Frontal cortex (tissue), 4 donors: ENCODE data around the gene MAD1L1. TPM values are rescaled to one million over a fixed set of nuclear protein-coding genes. Genes with fewer than 3 reads are reported as not detected.

Experiments used
- DNase-seq, 2 donors: peaks; one replicate each; pipeline ENCODE4 v3.0.0; 2012; ENCODE audit warnings: low spot score in 2 of 2
- FAIRE-seq: peaks from 2 replicates; lab custom pipeline; 2012; peaks lifted over from hg19 to GRCh38; lab: Jason Lieb, UNC
- total RNA-seq: library from RNA; depleted of rRNA; stranded (reverse); fragments of >200 nt; gene quantifications from one replicate; pipeline ENCODE4 v1.2.3, GENCODE V29; 2014
- donor health status: control.
- donor health status: control.
- donor health status: control.

MAD1L1 gene
- total RNA-seq, 1 donor from 2014 or later = 37.1 TPM

GRCh38 chr7:2190531-2190930 is 42.2 kb downstream of the MAD1L1 start:
- DNase-seq (no peak), FAIRE-seq (no peak)

GRCh38 chr7:2186166-2186565 is 46.6 kb downstream of the MAD1L1 start:
- DNase-seq (no peak), FAIRE-seq (no peak)

- FAIRE-seq = no peak
These were observed 47.0 kb downstream of the MAD1L1 start for GRCh38 chr7:2185715-2186114.

GRCh38 chr7:2182461-2182860 is 50.3 kb downstream of the MAD1L1 start:
- DNase-seq (no peak), FAIRE-seq (no peak)

More at GRCh38 chr7:2185715-2186114, 47.0 kb downstream of the MAD1L1 start:
- DNase-seq = no peak

- DNase-seq (no peak), FAIRE-seq (no peak)
These were observed 51.5 kb downstream of the MAD1L1 start for GRCh38 chr7:2181077-2181854.

- no peak for FAIRE-seq
These were observed 52.7 kb downstream of the MAD1L1 start for GRCh38 chr7:2180081-2180480.

GRCh38 chr7:2175514-2175913 is 57.2 kb downstream of the MAD1L1 start:
- no peak for DNase-seq
- no peak for FAIRE-seq

More at GRCh38 chr7:2180081-2180480, 52.7 kb downstream of the MAD1L1 start:
- no peak for DNase-seq

GRCh38 chr7:2175091-2175490 is 57.7 kb downstream of the MAD1L1 start:
- no peak for FAIRE-seq
- DNase-seq = no peak

GRCh38 chr7:2173189-2173827 is 59.4 kb downstream of the MAD1L1 start:
- FAIRE-seq (no peak), DNase-seq (no peak)

GRCh38 chr7:2172311-2173188 is 60.2 kb downstream of the MAD1L1 start:
- DNase-seq (peak in 1 of 2 donors; percentile 71), FAIRE-seq (no peak)

GRCh38 chr7:2171855-2172254 is 60.9 kb downstream of the MAD1L1 start:
- DNase-seq = no peak
- no peak for FAIRE-seq

- FAIRE-seq (no peak), DNase-seq (no peak)
These were observed 61.9 kb downstream of the MAD1L1 start for GRCh38 chr7:2170576-2171521.

GRCh38 chr7:2169923-2170575 is 62.7 kb downstream of the MAD1L1 start:
- DNase-seq (no peak), FAIRE-seq (no peak)

GRCh38 chr7:2168615-2169311 is 64.0 kb downstream of the MAD1L1 start:
- DNase-seq = no peak

GRCh38 chr7:2166625-2167280 is 66.0 kb downstream of the MAD1L1 start:
- peak in 1 of 2 donors; percentile 72 for DNase-seq
- no peak for FAIRE-seq

More at GRCh38 chr7:2168615-2169311, 64.0 kb downstream of the MAD1L1 start:
- FAIRE-seq = no peak

- peak; percentile 13 to 19 for DNase-seq
These were observed 66.8 kb downstream of the MAD1L1 start for GRCh38 chr7:2165610-2166594.

GRCh38 chr7:2165239-2165609 is 67.5 kb downstream of the MAD1L1 start:
- no peak for FAIRE-seq
- peak in 1 of 2 donors; percentile 4 for DNase-seq

More at GRCh38 chr7:2165610-2166594, 66.8 kb downstream of the MAD1L1 start:
- no peak for FAIRE-seq
